Umbilical cord (tissue), 2 donors: Measurements from ENCODE around the gene IVNS1ABP. TPM values are rescaled to one million over a fixed set of nuclear protein-coding genes. Genes with fewer than 3 reads are reported as not detected.
"Not testable (repeated sequence)": the region's sequence is repeated elsewhere in the genome, so short reads cannot be mapped to it uniquely, and the experiment has no call there.

Experiments used
- DNase-seq: peaks from one replicate; pipeline ENCODE4 v3.0.0-alpha.2; 2015; ENCODE audit warnings: low spot score
- total RNA-seq: library from RNA; depleted of rRNA; stranded (reverse); fragments of >200 nt; gene quantifications from one replicate; pipeline ENCODE4 v1.2.3, GENCODE V29; 2014; ENCODE audit warnings: low replicate concordance; ENCODE audit not compliant: insufficient read depth

The IVNS1ABP gene
- total RNA-seq: 129 TPM

- DNase-seq: peak; percentile 96
Observed at GRCh38 chr1:185317034-185317885, at the start of gene IVNS1ABP. Gene IVNS1ABP (minus strand): TSS chr1:185317243. CDS start chr1:185309493, 7,750 bp downstream.

- no peak for DNase-seq
Observed at GRCh38 chr1:185365951-185366350, 48.9 kb upstream of the IVNS1ABP start.

DNA sequence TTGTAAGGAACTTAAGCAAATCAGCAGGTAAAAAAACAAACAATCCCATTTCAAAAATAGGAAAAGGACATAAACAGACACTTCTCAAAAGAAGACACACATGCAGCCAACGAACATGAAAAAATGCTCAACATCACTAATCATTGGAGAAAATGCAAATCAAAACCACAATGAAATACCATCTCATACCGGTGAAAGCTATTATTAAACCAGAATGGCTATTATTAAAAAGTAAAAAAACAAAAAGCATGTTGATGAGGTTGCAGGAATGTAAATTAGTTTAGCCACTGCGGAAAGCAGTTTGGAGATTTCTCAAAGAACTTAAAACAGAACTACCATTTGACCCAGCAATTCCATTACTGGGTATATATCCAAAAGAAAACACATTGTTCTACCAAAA, 47.5 kb upstream of the IVNS1ABP start:
- not testable (repeated sequence) for DNase-seq

GRCh38 chr1:185363205-185363604, 46.2 kb upstream of the IVNS1ABP start:
- DNase-seq: no peak

DNA sequence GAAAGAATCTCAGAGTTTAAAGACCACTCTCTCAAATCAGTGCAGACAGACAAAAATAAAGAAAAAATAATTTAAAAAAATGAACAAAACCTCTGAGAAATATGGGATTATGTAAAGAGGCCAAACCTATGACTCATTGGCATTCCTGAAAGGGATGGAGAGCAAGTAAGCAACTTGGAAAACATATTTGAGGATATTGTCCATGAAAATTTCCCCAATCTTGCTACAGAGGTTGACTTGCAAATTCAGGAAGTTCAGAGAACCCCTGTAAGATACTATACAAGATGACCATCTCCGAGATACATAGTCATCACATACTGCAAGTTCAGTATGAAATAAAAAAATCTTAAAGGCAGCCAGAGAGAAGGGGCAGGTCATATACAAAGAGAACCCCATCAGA, 43.7 kb upstream of the IVNS1ABP start:
- no peak for DNase-seq

- no peak for DNase-seq
Observed at GRCh38 chr1:185358957-185359356, 41.9 kb upstream of the IVNS1ABP start.

DNA sequence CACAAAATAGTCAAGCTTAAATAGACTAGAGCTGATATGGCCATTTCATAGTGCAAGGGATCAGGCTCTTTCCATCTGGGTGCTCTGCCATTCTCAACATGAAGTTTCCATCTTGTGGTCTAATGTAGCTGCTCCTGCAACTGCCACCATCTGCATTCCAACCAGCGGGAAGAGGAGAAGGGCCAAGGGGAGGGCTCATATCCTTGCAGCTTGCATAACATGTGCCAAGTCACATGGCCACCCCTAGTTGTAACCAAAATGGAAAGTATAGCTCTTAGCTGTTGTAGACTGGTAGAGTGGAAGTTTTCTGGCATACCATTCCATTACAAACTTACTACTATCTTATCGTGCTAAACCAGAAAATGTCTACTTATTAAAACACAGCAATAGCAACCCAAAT, 38.9 kb upstream of the IVNS1ABP start:
- DNase-seq: no peak

DNA sequence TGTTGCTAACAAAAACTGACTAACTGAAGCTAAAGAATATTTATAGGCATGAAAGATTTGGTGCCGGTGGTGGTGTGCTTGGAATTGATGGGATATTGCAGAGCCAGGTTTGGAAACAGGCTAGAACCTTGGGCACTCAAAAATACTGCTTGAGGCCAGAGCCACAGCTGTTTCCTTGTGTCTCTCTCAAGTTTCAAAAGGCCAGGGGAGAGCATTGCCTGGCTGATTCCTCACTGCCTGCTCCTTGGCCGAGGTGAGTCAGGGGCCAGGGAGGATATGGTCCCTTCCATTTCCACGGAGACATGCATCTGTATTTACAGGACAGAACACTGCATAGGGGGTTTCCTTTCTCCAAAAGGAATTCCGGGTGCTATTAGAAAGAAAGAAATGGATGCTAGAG, 36.1 kb upstream of the IVNS1ABP start:
- no peak for DNase-seq

GRCh38 chr1:185351734-185352466, 34.9 kb upstream of the IVNS1ABP start:
- peak; percentile 51 for DNase-seq

GRCh38 chr1:185350027-185350442, 33.0 kb upstream of the IVNS1ABP start:
- DNase-seq: no peak

GRCh38 chr1:185349556-185349955, 32.5 kb upstream of the IVNS1ABP start:
- DNase-seq: no peak

- DNase-seq: no peak
Observed at GRCh38 chr1:185348985-185349384, 31.9 kb upstream of the IVNS1ABP start.

DNA sequence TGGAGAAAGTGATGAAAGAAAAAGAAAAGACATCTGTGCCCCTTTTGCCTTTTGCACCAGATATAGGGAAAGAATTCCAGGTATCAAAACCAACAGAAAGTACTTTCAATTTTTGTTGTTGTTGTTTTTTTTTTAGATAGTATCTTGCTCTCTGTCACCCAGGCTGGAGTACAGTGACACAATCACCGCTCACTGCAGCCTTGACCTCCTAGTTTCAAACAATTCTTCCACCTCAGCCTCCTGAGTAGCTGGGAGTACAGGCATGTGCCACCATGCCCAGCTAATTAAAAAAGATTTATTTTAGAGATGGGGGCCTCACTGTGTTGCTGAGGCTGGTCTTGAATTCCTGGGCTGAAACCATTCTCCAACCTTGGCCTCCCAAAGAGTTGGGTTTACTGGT, 31.3 kb upstream of the IVNS1ABP start:
- no peak for DNase-seq

GRCh38 chr1:185345913-185346720, 29.1 kb upstream of the IVNS1ABP start:
- DNase-seq: no peak

GRCh38 chr1:185343306-185343705, 26.3 kb upstream of the IVNS1ABP start:
- DNase-seq: no peak

DNA sequence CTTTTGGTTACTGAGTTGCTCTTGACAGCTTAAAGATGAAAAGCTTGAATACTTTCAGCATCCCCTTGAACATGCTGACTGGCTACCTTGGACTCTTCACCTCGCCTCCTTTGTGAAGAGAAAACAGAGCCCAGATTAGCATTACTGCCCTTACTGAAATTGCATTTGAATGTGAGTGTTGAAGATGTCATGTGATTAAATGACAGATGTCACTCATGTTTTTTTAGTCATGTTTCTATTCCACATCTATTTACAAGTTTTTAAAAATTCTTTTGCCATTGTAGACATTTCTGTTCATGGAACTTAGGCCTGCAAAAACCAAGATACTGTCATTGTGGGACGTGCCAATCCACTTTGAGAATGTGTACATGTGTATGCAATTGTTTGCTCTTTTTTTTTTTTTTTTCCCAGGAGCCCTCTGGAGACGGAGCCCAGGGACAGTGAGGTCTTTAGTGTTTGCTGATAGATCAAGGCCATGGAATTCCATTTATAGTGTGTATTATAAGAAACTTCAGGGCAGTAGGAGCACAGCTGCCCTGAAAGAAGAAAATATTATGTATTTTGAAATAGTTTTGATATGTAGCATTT, 25.7 kb upstream of the IVNS1ABP start:
- no peak for DNase-seq

GRCh38 chr1:185342017-185342416, 25.0 kb upstream of the IVNS1ABP start:
- no peak for DNase-seq

GRCh38 chr1:185341196-185341781, 24.2 kb upstream of the IVNS1ABP start:
- no peak for DNase-seq

DNA sequence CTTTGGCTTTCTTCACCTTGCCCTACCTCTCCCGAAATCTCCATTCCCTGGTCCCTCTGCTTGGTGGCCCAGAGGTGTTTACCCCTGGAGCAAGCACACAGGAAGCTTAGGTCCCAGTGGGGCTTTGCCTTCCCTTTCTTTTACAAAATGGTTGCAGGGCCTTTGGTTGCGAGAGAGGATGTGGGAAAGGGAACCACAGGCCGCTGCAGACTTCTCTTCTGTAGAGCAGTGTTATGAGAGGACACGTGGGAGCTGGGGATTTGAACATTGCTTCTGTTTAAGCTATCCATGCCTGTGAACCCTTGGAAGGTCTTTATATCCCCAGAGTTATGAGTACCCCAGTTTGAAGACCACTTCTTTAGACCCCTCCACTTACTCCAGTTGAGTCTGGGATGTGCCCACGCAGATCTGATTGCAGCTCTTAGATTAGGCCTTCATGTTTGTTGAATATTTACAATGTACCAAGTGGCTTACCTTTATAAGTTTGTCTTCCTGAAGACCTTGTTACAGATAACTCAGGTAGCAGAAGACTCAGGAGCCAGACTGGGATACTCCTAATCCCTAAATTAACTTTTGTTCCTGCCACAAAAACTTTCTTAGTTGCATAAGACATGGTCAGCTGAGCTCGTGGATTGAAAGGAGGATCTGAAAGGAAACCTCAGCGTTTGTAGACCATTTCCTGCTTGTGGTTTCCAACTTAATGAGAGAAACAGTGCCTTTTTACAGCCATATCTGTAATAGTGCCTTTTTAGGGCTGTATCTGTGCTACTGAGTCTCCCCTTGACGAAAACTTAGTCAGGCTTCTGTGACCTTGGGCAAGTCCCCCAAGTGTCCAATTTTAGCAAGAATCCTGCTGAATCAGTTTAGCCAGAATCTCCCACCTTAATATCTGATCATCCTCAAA, 21.9 kb upstream of the IVNS1ABP start:
- peak; percentile 26 for DNase-seq

GRCh38 chr1:185337246-185337645, 20.2 kb upstream of the IVNS1ABP start:
- no peak for DNase-seq
